Endothelial cell of umbilical vein (primary cell): ENCODE results near the gene NUP153. TPM values are rescaled to one million over a fixed set of nuclear protein-coding genes. Genes with fewer than 3 reads are reported as not detected.

Source experiments
- BruUV-seq: library from RNA; stranded (reverse); fragments of 400-500 nt; replicated peaks from 2 replicates; lab custom pipeline; 2021; lab: Mats Ljungman, UMichigan
- CTCF ChIA-PET: fragments of 300-600, 350-600 bp; sonication (Branson Sonifier 250); formaldehyde crosslinking; loops from one replicate; lab custom pipeline; 2021; ENCODE audit warnings: antibody characterized with exemption, inconsistent platforms; lab: Charles Lee
- POLR2A ChIA-PET: fragments of 300-600, 350-600 bp; sonication (Branson Sonifier 250); formaldehyde crosslinking; loops from one replicate; lab custom pipeline; 2021; ENCODE audit warnings: antibody characterized with exemption, inconsistent platforms; lab: Charles Lee
- DNase-seq: peaks from one replicate; pipeline ENCODE4 v3.0.0-alpha.2; 2011; ENCODE audit warnings: low read depth, low spot score
- FAIRE-seq: peaks from 2 replicates; lab custom pipeline; 2011; peaks lifted over from hg19 to GRCh38; lab: Jason Lieb, UNC
- H2AFZ ChIP-seq: 2 replicates; pipeline ENCODE4 v1.6.0; 2012; ENCODE audit warnings: low read depth, low read length, control low read depth, inconsistent platforms
- H3K27ac ChIP-seq: 2 replicates; pipeline ENCODE4 v1.5.1; 2011; ENCODE audit warnings: low read depth, mild to moderate bottlenecking, control low read depth, low read length, moderate library complexity; ENCODE audit not compliant: insufficient read depth
- H3K27me3 ChIP-seq, 2 experiments: 2 replicates each; pipeline versions ENCODE4 v1.6.0 to v1.6.1; 2011; ENCODE audit warnings: low read length in 2 of 2, mixed read lengths in 1 of 2; ENCODE audit not compliant: control insufficient read depth in 2 of 2, insufficient read depth in 2 of 2
- H3K36me3 ChIP-seq, 2 experiments: 2 replicates in 1 of 2; 3 replicates in 1 of 2; pipeline ENCODE4 v1.5.1; 2011; ENCODE audit warnings: low read length in 2 of 2, mild to moderate bottlenecking in 1 of 2, moderate library complexity in 1 of 2; ENCODE audit not compliant: control insufficient read depth in 2 of 2, insufficient read depth in 2 of 2; ENCODE audit errors: extremely low read depth in 1 of 2
- H3K4me1 ChIP-seq: 3 replicates; pipeline ENCODE4 v1.5.1; 2011; ENCODE audit warnings: mild to moderate bottlenecking, low read length; ENCODE audit not compliant: control insufficient read depth, insufficient read depth; ENCODE audit errors: extremely low read depth
- H3K4me2 ChIP-seq: 2 replicates; pipeline ENCODE4 v1.6.1; 2011; ENCODE audit warnings: low read length, control low read depth, mixed read lengths; ENCODE audit not compliant: insufficient read depth
- H3K4me3 ChIP-seq, 3 experiments: fragments of 200-600 bp in 1 of 3; sonication (generic), shearing (Covaris generic) in 1 of 3; replicated peaks in 1 of 3; 2 replicates each; pipeline ENCODE4 v1.5.1; 2011 to 2016; ENCODE audit warnings: control low read depth in 3 of 3, low read length in 3 of 3, mild to moderate bottlenecking in 2 of 3, inconsistent platforms in 1 of 3, low read depth in 1 of 3, moderate library complexity in 1 of 3; ENCODE audit not compliant: insufficient read depth in 1 of 3
- H3K79me2 ChIP-seq: 2 replicates; pipeline ENCODE4 v1.6.0; 2012; ENCODE audit warnings: low read length, inconsistent platforms; ENCODE audit not compliant: control insufficient read depth, insufficient read depth
- H3K9ac ChIP-seq: replicated peaks from 2 replicates; pipeline ENCODE3; 2011; ENCODE audit warnings: low read length, control low read depth; ENCODE audit not compliant: insufficient read depth; ENCODE audit errors: extremely low read depth
- H3K9me1 ChIP-seq: replicated peaks from 3 replicates; pipeline ENCODE4 v1.6.0; 2011; ENCODE audit warnings: mild to moderate bottlenecking, low read length; ENCODE audit not compliant: control insufficient read depth, insufficient read depth; ENCODE audit errors: extremely low read depth
- H3K9me3 ChIP-seq: replicated peaks from 2 replicates; pipeline ENCODE4 v1.5.1; 2012; ENCODE audit warnings: low read length, inconsistent platforms; ENCODE audit not compliant: control insufficient read depth, insufficient read depth
- H4K20me1 ChIP-seq: replicated peaks from 2 replicates; pipeline ENCODE3; 2011; ENCODE audit warnings: mild to moderate bottlenecking, low read length; ENCODE audit not compliant: control insufficient read depth, insufficient read depth; ENCODE audit errors: extremely low read depth
- EZH2 ChIP-seq: IDR thresholded peaks from 2 replicates; pipeline ENCODE4 v1.6.1; 2012; ENCODE audit warnings: borderline replicate concordance, low read depth, mild to moderate bottlenecking, moderate library complexity, low read length, inconsistent platforms; ENCODE audit not compliant: severe bottlenecking
- FOS ChIP-seq: IDR thresholded peaks from 2 replicates; pipeline ENCODE4 v1.6.1; 2011; ENCODE audit warnings: mild to moderate bottlenecking, low read length, moderate library complexity, borderline replicate concordance; ENCODE audit not compliant: insufficient read depth
- GATA2 ChIP-seq: IDR thresholded peaks from 2 replicates; pipeline ENCODE4 v1.7.0; 2011; ENCODE audit warnings: low read depth, mild to moderate bottlenecking, moderate library complexity, mixed read lengths, low read length; ENCODE audit not compliant: insufficient read length, insufficient read depth
- JUN ChIP-seq: IDR thresholded peaks from 2 replicates; pipeline ENCODE4 v1.6.1; 2011; ENCODE audit warnings: borderline replicate concordance, low read depth; ENCODE audit not compliant: insufficient read length, insufficient read depth
- MYC ChIP-seq: IDR thresholded peaks from one replicate; pipeline ENCODE4 v1.6.1; 2011; ENCODE audit warnings: mild to moderate bottlenecking, low read depth, low read length
- POLR2A ChIP-seq: IDR thresholded peaks from 2 replicates; pipeline ENCODE4 v1.6.1; 2012; ENCODE audit warnings: low read depth, mild to moderate bottlenecking, control low read depth, low read length
- POLR2AphosphoS5 ChIP-seq: IDR thresholded peaks from 2 replicates; pipeline ENCODE4 v1.6.1; 2012; ENCODE audit warnings: low read depth, mild to moderate bottlenecking, control low read depth, low read length, moderate library complexity; ENCODE audit not compliant: insufficient read depth
- dilution Hi-C: fragments of 300-500 bp; cut with MboI; formaldehyde crosslinking; loops from one replicate; pipeline ENCODE4 v1.15.0; 2019; ENCODE audit warnings: low sequenced_read_pairs; ENCODE audit not compliant: extremely low pct_ligation_motif_present
- intact Hi-C: fragments of 100-400 bp; cut with micrococcal nuclease; formaldehyde crosslinking; loops from one replicate; pipeline ENCODE4 v1.10.0; 2022
- polyA plus RNA-seq, 4 experiments: library from polyadenylated mRNA; depleted of rRNA in 3 of 4; stranded (reverse) in 3 of 4; unstranded in 1 of 4; fragments of >200 nt; gene quantifications; 2 replicates each; pipeline versions ENCODE4 v1.2.1 to v1.2.3, GENCODE V29; 2011 to 2012; ENCODE audit warnings: missing spikeins in 1 of 4
- total RNA-seq: library from RNA; stranded (reverse); gene quantifications from 2 replicates; pipeline ENCODE4 v1.2.3, GENCODE V29; 2021
- TF ChIP-seq, protein P1 (sequence below): IDR thresholded peaks from 2 replicates; pipeline ENCODE4 v1.6.1; 2011; ENCODE audit not compliant: insufficient read depth, insufficient read length
- TF ChIP-seq, protein P2 (sequence below), 2 donors: IDR thresholded peaks; 1 replicate in 1 of 2; 2 replicates in 1 of 2; pipeline ENCODE4 v1.5.1; 2011; ENCODE audit warnings: low read length in 2 of 2, mild to moderate bottlenecking in 2 of 2, moderate library complexity in 2 of 2, control low read depth in 1 of 2, inconsistent platforms in 1 of 2, low read depth in 1 of 2; ENCODE audit not compliant: insufficient read depth in 1 of 2; ENCODE audit errors: extremely low read depth in 1 of 2

The NUP153 gene
- total and polyA plus RNA-seq, 2 donors (not counting 3 experiments of a cell fraction or from before 2014, with no cell fraction given), result 22.0 to 51.0 TPM

DNA sequence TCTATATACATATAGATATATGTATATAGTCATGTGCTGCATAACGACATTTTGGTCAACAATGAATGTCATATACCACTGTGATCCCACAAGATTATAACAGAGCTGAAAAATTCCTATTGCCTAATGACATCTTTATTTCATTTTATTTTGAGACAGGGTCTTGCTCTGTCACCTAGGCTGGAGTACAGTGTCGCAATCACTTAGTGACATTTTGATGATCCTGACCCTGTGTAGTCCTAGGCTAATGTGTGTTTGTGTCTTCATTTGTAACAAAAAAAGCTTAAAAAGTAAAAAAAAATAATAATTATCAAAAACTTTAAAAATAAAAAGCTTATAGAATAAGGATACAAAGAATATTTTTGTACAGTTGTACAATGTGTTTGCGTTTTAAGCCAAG, 110.6 kb downstream of the NUP153 start:
- peaks cover 0 to 2% of the 10 kb centered on the region in 2 experiments for H3K27me3 ChIP-seq
- no TSS peak for BruUV-seq

More for the DNA sequence above, 110.6 kb downstream of the NUP153 start:
- Histone ChIP-seq H3K4me2 (no peak overlapping the region), H2AFZ (no peak overlapping the region), H3K36me3 (no peaks in the 10 kb centered on the region), H3K79me2 (no peaks in the 10 kb centered on the region), H3K27ac (no peak overlapping the region), H3K9ac (no peak overlapping the region), H3K9me1 (no peaks in the 10 kb centered on the region), H3K4me3 (no peak overlapping the region), H3K9me3 (no peaks in the 10 kb centered on the region), H4K20me1 (no peaks in the 10 kb centered on the region), H3K4me1 (peaks cover 3% of the 10 kb centered on the region)
- TF ChIP-seq MYC (no peak), POLR2A (no peak), GATA2 (no peak), FOS (no peak), JUN (no peak), POLR2AphosphoS5 (no peak), EZH2 (no peak)
- TF ChIP-seq, protein P1, sequence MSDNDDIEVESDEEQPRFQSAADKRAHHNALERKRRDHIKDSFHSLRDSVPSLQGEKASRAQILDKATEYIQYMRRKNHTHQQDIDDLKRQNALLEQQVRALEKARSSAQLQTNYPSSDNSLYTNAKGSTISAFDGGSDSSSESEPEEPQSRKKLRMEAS, result no peak
- TF ChIP-seq, protein P2, sequence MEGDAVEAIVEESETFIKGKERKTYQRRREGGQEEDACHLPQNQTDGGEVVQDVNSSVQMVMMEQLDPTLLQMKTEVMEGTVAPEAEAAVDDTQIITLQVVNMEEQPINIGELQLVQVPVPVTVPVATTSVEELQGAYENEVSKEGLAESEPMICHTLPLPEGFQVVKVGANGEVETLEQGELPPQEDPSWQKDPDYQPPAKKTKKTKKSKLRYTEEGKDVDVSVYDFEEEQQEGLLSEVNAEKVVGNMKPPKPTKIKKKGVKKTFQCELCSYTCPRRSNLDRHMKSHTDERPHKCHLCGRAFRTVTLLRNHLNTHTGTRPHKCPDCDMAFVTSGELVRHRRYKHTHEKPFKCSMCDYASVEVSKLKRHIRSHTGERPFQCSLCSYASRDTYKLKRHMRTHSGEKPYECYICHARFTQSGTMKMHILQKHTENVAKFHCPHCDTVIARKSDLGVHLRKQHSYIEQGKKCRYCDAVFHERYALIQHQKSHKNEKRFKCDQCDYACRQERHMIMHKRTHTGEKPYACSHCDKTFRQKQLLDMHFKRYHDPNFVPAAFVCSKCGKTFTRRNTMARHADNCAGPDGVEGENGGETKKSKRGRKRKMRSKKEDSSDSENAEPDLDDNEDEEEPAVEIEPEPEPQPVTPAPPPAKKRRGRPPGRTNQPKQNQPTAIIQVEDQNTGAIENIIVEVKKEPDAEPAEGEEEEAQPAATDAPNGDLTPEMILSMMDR (IDR thresholded peaks at IDR 0.05; ENCODE audit: extremely low read depth in 1 of 2, insufficient read depth in 1 of 2, low read depth in 1 of 2, low read length in 2 of 2), result no peak
- ChIA-PET CTCF (interaction anchor here (0.8 to 1.3 kb wide), 3 partner anchors 10 to 208 kb away, joined by 3 to 4 read pairs (median 3); no protein-coding TSS in a partner anchor), POLR2A (interaction anchor here (0.6 kb wide), 1 partner anchor 195 kb away, joined by 3 read pairs; no protein-coding TSS in a partner anchor)
- dilution Hi-C loops (no loop called here), intact Hi-C loops (no loop called here)
- DNase-seq (no peak), FAIRE-seq (peak; percentile 74)
